ENCODE measurements around the gene CHML. TPM values are rescaled to one million over a fixed set of nuclear protein-coding genes. Genes with fewer than 3 reads are reported as not detected.

CHML gene
- total RNA-seq, 1 donor from 2014 or later = 35.2 TPM

- Mint-ChIP-seq H3K36me3 (ENCODE audit: low read depth) (peaks cover 33% of the 10 kb centered on the region), H3K9me3 (peaks cover 1% of the 10 kb centered on the region), H3K4me3 (peak overlapping the region; percentile 93), H3K27me3 (no peaks in the 10 kb centered on the region), H3K4me1 (peaks cover 65% of the 10 kb centered on the region), H3K27ac (peak overlapping the region; percentile 83)
- ATAC-seq (ENCODE audit: low read depth) (no peak), DNase-seq (no peak)
- POLR2A ChIA-PET = interaction anchor here (1.0 to 2.5 kb wide), 5 partner anchors 9 to 119 kb away, joined by 3 to 10 read pairs (median 4); partner anchors contain the start of gene FH
- no peak for TF ChIP-seq CTCF (IDR thresholded peaks at IDR 0.05)
- CTCF ChIA-PET = interaction anchor here (1.3 kb wide), 1 partner anchor 27 kb away, joined by 7 read pairs; no protein-coding TSS in a partner anchor
- intact Hi-C loops (cut with micrococcal nuclease) = loop anchor here (5.0 kb wide), 2 partner anchors 36 to 1619 kb away; partner anchors contain the start of genes CEP170 and SDCCAG8
Observed at GRCh38 chr1:241638099-241638682, 2.0 kb downstream of the CHML start.

DNA sequence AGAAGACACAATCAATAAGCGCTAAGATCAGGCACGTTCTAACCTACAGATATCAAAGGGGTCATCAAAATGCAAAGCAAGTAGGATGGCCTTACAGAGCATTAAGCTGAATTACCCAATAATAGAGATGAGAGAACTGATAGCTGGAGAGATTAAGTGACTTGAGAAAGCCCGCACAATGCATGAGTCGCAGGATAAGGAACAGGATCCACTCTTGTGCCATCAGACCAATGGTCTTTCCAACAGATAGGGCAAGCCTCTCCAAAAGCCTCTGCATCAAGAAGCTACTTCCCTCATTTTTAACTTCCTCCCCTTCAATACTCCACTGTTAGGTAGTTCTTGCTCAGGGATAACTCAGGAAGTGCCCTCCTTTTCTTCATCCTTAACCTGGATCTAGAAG is 2.6 kb downstream of the CHML start:
- intact Hi-C loops (cut with micrococcal nuclease) = loop anchor here (5.0 kb wide), 2 partner anchors 35 to 1620 kb away; partner anchors contain the start of genes CEP170 and SDCCAG8
- ChIA-PET POLR2A (interaction anchor here (0.8 to 2.5 kb wide), 2 partner anchors 26 to 85 kb away, joined by 4 to 10 read pairs; no protein-coding TSS in a partner anchor), CTCF (interaction anchor here (1.3 kb wide), 1 partner anchor 26 kb away, joined by 7 read pairs; no protein-coding TSS in a partner anchor)
- H3K27me3 Mint-ChIP-seq = no peaks in the 10 kb centered on the region
- DNase-seq (no peak), ATAC-seq (ENCODE audit: low read depth) (no peak)
- H3K27ac Mint-ChIP-seq = peak overlapping the region; percentile 83
- peaks cover 65% of the 10 kb centered on the region for H3K4me1 Mint-ChIP-seq
- no peak for TF ChIP-seq CTCF (IDR thresholded peaks at IDR 0.05)
- no peaks in the 10 kb centered on the region for H3K9me3 Mint-ChIP-seq
- H3K4me3 Mint-ChIP-seq = peak overlapping the region; percentile 93
- peaks cover 33% of the 10 kb centered on the region for H3K36me3 Mint-ChIP-seq (ENCODE audit: low read depth)

- Mint-ChIP-seq H3K4me3 (peak overlapping the region; percentile 93), H3K36me3 (ENCODE audit: low read depth) (peaks cover 38% of the 10 kb centered on the region), H3K4me1 (peaks cover 68% of the 10 kb centered on the region), H3K27me3 (no peaks in the 10 kb centered on the region), H3K27ac (peak overlapping the region; percentile 83), H3K9me3 (no peaks in the 10 kb centered on the region)
- intact Hi-C loops (cut with micrococcal nuclease) = loop anchor here (5.0 kb wide), 2 partner anchors 35 to 1620 kb away; partner anchors contain the start of genes CEP170 and SDCCAG8
- TF ChIP-seq CTCF (IDR thresholded peaks at IDR 0.05) = no peak
- DNase-seq (no peak), ATAC-seq (ENCODE audit: low read depth) (no peak)
- POLR2A ChIA-PET = interaction anchor here (0.8 to 2.5 kb wide), 2 partner anchors 26 to 85 kb away, joined by 4 to 10 read pairs; no protein-coding TSS in a partner anchor
- CTCF ChIA-PET = interaction anchor here (1.3 kb wide), 1 partner anchor 26 kb away, joined by 7 read pairs; no protein-coding TSS in a partner anchor
Observed at GRCh38 chr1:241637046-241637590, 3.1 kb downstream of the CHML start.

DNA sequence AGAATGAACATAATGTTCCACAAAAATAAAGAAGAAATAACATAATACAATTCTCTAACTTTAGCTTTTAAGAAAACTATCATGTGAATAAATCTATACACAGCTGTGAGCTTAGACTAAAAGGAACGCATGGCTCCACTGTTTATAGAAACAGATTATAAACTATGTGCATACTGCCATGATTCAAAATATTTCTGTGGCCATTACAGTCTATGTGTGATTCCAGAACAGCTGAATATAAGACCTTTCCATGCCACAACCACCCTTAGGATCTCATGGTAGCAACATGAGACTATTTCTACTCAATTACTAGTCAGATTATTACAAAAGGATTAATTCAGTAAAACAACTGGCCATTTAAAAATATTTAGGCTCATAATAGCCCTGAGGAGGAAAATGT is 3.9 kb downstream of the CHML start:
- Mint-ChIP-seq H3K9me3 (no peaks in the 10 kb centered on the region), H3K4me1 (peaks cover 73% of the 10 kb centered on the region), H3K27me3 (no peaks in the 10 kb centered on the region), H3K36me3 (ENCODE audit: low read depth) (peaks cover 45% of the 10 kb centered on the region), H3K4me3 (peak overlapping the region; percentile 93), H3K27ac (peak overlapping the region; percentile 83)
- CTCF ChIA-PET = interaction anchor here (1.4 kb wide), 1 partner anchor 25 kb away, joined by 7 read pairs; no protein-coding TSS in a partner anchor
- DNase-seq = no peak
- no peak for TF ChIP-seq CTCF (IDR thresholded peaks at IDR 0.05)
- POLR2A ChIA-PET = interaction anchor here (1.2 to 1.6 kb wide), 2 partner anchors 26 to 117 kb away, joined by 3 read pairs; partner anchors contain the start of gene FH
- ATAC-seq (ENCODE audit: low read depth) = no peak
- intact Hi-C loops (cut with micrococcal nuclease) = loop anchor here (5.0 kb wide), 2 partner anchors 34 to 1621 kb away; partner anchors contain the start of genes CEP170 and SDCCAG8

Measured in activated B cell treated with CpG ODN at 0.5 μM for 24 hours (primary cell).